HG03520 (cell line): ENCODE measurements around the gene CARMIL3.
"Not testable (repeated sequence)": the region's sequence is repeated elsewhere in the genome, so short reads cannot be mapped to it uniquely, and the experiment has no call there.

ENCODE experiments used
- ATAC-seq: cut with Tn5 transposase; IDR thresholded peaks from one replicate; pipeline ENCODE4 v1.9.1; 2021; ENCODE audit warnings: mild to moderate bottlenecking, moderate library complexity; ENCODE audit not compliant: unreplicated experiment

Gene CARMIL3

GRCh38 chr14:24038686-24039085, 13.1 kb upstream of the CARMIL3 start:
- ATAC-seq, result no peak

DNA sequence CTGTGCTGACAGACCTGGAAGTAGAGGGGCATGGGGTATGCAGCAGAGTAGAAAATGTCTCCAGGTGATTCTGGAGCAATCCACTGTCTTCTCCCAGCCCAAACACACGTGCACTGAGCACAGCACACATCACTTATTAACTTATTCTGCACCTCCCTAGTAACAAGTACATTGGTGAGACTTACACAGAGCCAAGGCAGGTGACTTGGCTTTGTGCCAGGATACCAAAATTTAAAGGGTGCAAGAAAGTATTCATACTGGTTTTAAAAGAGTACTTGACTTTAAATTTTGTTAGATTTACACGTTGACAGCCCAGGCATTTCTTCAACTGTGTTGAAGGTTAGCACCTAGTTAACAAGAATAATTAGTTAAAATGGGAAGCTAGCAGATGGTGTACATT, 11.1 kb upstream of the CARMIL3 start:
- no peak for ATAC-seq

DNA sequence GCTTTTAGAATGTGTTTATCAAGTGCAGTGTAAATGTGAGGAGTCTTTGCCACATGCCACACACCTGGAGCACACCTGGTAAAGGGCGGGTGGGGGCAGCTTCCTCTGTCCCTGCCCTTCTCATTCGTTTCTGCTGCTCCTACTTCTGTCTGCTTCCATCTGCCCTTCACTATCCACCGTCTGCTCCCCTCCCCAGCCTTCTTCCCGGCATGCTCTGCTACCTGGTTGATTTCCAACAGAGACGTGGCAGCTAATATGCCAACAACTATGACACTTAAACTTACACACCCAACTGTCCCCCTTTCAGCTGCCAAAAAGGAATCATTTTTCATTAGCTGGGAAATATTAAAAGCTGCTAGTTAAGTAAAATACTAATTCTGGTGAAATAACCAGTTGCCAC, 9.1 kb upstream of the CARMIL3 start:
- ATAC-seq, result no peak

GRCh38 chr14:24049002-24049401, 2.8 kb upstream of the CARMIL3 start:
- not testable (repeated sequence) for ATAC-seq

GRCh38 chr14:24050753-24051152, 1.1 kb upstream of the CARMIL3 start:
- not testable (repeated sequence) for ATAC-seq

- ATAC-seq, result peak; percentile 4
These were observed 527 bp upstream of the CARMIL3 start for GRCh38 chr14:24051176-24051788.

- no peak for ATAC-seq
These were observed 1.1 kb downstream of the CARMIL3 start for GRCh38 chr14:24052656-24053547.

DNA sequence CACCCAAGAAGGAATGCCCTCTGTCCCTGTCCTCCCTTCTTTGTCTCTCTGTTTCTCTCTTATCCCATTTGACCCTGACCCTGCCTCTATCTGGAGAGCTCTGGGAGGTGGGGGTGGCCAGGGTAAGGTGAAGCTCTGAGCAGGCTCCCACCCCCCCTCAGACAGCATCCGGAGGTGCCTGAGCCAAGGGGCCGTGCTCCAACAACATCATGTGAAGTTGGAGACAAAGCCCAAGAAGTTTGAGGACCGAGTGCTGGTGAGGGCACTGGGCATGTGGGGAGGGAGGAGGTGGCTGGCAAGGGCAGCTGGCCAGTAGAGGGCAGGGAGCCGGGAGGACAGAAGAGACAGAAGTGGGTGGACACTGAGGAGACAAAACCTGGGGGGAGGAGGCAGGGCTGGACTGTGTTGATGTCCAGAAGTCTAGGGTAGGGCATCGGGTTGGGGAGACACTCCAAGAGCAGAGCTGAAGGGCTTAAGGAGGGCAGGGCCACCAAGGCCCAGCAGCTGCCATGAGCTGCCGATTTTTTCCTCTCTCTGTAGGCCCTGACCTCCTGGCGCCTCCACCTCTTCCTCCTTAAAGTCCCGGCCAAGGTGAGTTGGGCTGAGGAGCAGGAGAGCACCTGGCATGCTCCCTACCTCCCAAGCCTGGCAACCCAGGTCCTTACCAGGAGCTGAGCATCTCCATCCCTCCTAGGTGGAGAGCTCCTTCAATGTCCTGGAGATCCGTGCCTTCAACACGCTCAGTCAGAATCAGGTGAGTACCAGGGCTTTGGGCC, 1.9 kb downstream of the CARMIL3 start:
- no peak for ATAC-seq

DNA sequence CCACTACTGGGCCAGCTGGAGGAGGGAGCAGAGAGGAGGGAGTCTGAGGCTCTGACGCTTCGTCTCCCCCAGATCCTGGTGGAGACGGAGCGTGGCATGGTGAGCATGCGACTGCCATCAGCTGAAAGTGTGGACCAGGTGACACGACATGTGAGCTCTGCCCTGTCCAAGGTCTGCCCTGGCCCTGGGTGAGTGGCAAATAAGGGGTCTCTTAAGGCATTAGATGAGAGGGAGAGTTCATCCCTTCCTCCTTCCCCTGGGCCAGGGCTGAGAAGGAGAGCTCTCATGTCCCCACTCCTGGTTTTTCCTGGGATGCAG, 2.5 kb downstream of the CARMIL3 start:
- ATAC-seq, result no peak

- no peak for ATAC-seq
These were observed 2.8 kb downstream of the CARMIL3 start for GRCh38 chr14:24054646-24055045.

DNA sequence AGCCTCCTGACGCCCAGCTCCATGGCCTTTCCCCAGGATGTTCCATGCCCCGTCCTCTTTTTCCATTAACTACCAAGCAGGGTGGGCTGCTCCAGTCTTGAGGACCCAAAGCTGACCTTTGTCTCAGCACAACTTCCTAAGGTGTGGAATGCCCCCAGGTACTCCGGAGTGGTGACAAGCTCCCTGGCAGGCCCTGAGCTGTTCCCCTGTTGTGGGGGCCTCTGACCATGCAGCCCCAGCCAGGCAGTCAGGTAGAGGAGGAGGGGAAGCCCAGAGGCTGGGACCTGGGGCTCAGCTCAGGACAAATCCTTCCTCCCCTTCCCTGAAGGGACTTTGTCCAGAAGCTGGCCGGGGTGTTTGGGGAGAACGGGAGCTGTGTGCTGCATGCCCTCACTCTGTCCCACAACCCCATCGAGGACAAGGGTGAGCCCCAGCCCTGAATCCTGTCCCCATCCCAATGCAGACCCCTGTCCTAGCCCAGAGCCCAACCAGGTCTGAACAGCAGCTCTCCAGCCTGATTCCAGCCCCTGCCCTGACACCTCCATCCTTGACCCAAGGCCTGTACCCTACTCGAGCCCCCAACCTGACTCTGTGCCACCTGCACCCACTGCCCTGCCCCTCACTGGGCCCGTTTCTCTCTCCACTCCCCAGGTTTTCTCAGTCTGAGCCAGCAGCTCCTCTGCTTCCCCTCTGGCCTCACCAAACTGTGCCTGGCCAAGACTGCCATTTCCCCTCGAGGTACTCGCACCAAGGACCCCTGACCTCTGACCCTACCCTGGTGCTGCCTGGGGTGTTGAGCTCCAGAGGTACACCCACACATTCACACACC, 4.4 kb downstream of the CARMIL3 start:
- ATAC-seq, result no peak

GRCh38 chr14:24056800-24057184, 5.0 kb downstream of the CARMIL3 start:
- no peak for ATAC-seq

DNA sequence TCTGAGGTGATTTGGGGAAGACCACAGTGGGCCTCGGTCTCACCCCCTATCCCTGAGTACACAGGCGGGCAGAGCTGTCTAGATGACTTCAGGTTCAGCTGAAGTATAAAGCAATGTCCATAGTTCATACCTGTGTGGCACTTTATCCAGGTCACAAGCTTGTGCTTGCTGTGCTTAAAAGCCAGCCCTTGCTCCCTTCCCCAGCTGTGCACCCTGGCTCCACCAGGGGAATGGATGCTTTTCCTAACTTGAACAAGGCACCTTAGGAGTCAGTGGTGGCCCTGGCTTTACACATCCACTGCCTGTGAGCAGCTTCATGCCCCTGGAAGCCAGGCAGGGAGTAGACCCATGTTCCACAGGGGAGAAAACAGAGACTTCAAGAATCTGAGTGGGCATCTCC, 5.5 kb downstream of the CARMIL3 start:
- ATAC-seq, result no peak

- ATAC-seq, result no peak
These were observed 6.1 kb downstream of the CARMIL3 start for GRCh38 chr14:24057867-24058259.

DNA sequence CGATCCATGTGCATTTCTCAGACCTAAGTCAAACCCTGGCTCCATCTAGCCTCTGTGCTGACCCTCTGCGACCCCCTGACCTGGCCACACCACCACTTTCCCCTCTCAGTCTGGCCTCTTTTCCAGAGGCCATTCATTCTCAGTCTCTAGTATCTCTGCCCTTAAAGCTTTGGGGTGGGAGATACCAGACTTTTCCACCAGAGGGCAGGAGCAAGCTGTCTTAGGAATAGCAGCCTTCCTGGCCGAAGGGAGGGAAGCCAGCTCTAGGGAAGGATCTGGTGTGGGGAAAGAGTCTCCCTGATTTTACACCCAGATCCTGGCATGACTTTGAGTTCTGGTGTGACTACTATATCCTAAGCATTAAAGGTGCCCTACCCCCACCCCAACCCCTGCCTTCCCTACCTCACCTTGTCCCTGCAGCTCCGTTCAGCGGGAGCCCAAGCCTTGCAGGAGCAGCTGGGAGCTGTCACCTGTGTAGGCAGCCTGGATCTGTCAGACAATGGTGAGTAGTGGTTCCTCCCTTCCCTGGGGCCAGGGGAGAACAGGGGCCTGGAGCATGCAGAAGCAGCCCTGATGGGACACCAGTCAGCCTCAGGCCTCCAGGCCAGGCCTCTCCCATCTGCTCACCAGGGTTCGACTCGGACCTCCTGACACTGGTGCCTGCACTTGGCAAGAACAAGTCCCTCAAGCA, 6.6 kb downstream of the CARMIL3 start:
- ATAC-seq, result no peak

DNA sequence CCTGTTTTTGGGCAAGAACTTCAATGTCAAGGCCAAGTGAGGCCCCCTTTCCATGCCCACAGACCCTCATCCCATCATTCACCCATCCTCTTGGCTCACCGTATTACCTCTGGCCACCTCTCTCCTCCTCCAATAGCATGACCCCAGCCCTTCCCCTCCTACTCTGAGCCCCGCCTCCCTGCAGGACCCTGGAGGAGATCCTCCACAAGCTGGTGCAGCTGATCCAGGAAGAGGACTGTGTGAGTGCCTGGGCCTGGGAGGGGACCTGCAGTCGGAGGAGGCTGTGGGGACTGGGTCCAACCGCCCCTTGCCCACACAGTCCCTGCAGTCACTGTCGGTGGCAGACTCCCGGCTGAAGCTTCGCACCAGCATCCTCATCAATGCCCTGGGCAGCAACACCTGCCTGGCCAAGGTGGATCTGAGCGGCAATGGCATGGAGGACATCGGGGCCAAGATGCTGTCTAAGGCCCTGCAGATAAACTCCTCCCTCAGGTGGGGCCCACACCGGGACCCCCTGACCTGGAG, 7.2 kb downstream of the CARMIL3 start:
- no peak for ATAC-seq

- no peak for ATAC-seq
These were observed 8.1 kb downstream of the CARMIL3 start for GRCh38 chr14:24059841-24060388.

- ATAC-seq, result no peak
These were observed 8.6 kb downstream of the CARMIL3 start for GRCh38 chr14:24060443-24060842.

DNA sequence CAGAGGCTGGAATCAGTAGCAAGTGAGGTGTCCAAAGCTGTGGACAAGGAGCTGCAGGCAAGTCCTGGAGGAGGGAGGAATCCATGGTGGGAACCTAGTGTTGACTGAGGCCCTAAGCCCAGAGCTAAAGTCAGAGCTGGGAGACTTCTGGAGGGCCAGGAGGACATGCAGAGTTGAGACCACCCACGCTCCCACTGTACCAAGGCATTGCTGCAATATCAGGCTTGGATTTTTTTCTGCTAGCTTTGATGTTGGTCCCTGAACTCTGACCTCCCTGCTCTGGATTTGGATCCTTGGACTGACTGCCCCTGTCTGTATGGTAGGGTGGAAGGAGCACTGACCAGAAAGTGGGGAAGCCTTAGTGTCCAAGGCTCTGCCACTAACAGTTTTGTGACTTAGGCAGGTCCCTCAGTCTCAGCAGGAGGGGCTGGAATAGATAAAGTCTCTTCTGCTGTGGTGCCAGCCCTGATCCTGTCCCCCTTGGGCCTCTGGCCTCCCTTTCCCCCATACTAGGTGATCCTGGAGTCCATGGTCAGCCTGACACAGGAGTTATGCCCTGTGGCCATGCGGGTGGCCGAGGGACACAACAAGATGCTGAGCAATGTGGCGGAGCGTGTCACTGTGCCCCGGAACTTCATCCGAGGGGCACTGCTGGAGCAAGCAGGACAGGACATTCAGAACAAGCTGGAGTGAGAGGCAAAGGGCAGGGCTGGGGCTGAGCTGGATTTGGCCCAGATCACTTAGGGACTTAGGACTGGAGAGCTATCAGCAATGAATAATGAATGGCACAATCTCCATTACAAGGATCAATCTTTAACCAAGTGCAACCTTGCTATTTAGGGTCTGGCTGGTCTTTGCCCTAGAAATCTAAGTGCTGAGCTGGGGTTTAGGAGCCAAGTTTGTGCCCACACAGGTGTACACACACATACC, 9.4 kb downstream of the CARMIL3 start:
- ATAC-seq, result no peak
